ENCODE data around the gene EMC7.

EMC7 gene

GRCh38 chr15:34101366-34102174 lies at the start of gene EMC7, which contains the start of gene PGBD4:
EMC7 (minus strand) TSS chr15:34101862; CDS start chr15:34101839, 23 bp downstream.
PGBD4 (plus strand) TSS chr15:34102083; CDS start chr15:34102532, 449 bp downstream.
- TF ChIP-seq CTCF (IDR thresholded peaks at IDR 0.05; ENCODE audit: insufficient read depth, low read depth, low read length, missing control alignments): no peak

GRCh38 chr15:34147371-34148140 lies 45.9 kb upstream of the EMC7 start:
- DNase-seq (ENCODE audit: low read depth): no peak
- H3K4me3 ChIP-seq (ENCODE audit: low read depth, low read length): no peak overlapping the region
- TF ChIP-seq CTCF (IDR thresholded peaks at IDR 0.05; ENCODE audit: insufficient read depth, low read depth, low read length, missing control alignments): no peak

More at GRCh38 chr15:34101366-34102174, at the start of gene EMC7, which contains the start of gene PGBD4:
- DNase-seq (ENCODE audit: low read depth): peak; percentile 99
- H3K4me3 ChIP-seq (ENCODE audit: low read depth, low read length): peak within 1 kb of the TSS; percentile 95

- no peak for TF ChIP-seq CTCF (IDR thresholded peaks at IDR 0.05; ENCODE audit: insufficient read depth, low read depth, low read length, missing control alignments)
- no peak for DNase-seq (ENCODE audit: low read depth)
- H3K4me3 ChIP-seq (ENCODE audit: low read depth, low read length): no peak overlapping the region
Observed at GRCh38 chr15:34133511-34133910, 31.8 kb upstream of the EMC7 start.

GRCh38 chr15:34132881-34133280 lies 31.2 kb upstream of the EMC7 start:
- no peak for TF ChIP-seq CTCF (IDR thresholded peaks at IDR 0.05; ENCODE audit: insufficient read depth, low read depth, low read length, missing control alignments)
- no peak overlapping the region for H3K4me3 ChIP-seq (ENCODE audit: low read depth, low read length)
- no peak for DNase-seq (ENCODE audit: low read depth)

GRCh38 chr15:34128898-34129297 lies 27.2 kb upstream of the EMC7 start:
- TF ChIP-seq CTCF (IDR thresholded peaks at IDR 0.05; ENCODE audit: insufficient read depth, low read depth, low read length, missing control alignments): no peak
- no peak for DNase-seq (ENCODE audit: low read depth)
- no peak overlapping the region for H3K4me3 ChIP-seq (ENCODE audit: low read depth, low read length)

GRCh38 chr15:34126522-34126921 lies 24.9 kb upstream of the EMC7 start:
- no peak for TF ChIP-seq CTCF (IDR thresholded peaks at IDR 0.05; ENCODE audit: insufficient read depth, low read depth, low read length, missing control alignments)

More at GRCh38 chr15:34126522-34126921, 24.9 kb upstream of the EMC7 start:
- no peak overlapping the region for H3K4me3 ChIP-seq (ENCODE audit: low read depth, low read length)
- DNase-seq (ENCODE audit: low read depth): no peak

Data from GM12865 (cell line).